ENCODE results near the gene PBX4. TPM values are rescaled to one million over a fixed set of nuclear protein-coding genes. Genes with fewer than 3 reads are reported as not detected.

The PBX4 gene
- total RNA-seq, 2 experiments from 2014 or later: 5.0 to 6.7 TPM

DNA sequence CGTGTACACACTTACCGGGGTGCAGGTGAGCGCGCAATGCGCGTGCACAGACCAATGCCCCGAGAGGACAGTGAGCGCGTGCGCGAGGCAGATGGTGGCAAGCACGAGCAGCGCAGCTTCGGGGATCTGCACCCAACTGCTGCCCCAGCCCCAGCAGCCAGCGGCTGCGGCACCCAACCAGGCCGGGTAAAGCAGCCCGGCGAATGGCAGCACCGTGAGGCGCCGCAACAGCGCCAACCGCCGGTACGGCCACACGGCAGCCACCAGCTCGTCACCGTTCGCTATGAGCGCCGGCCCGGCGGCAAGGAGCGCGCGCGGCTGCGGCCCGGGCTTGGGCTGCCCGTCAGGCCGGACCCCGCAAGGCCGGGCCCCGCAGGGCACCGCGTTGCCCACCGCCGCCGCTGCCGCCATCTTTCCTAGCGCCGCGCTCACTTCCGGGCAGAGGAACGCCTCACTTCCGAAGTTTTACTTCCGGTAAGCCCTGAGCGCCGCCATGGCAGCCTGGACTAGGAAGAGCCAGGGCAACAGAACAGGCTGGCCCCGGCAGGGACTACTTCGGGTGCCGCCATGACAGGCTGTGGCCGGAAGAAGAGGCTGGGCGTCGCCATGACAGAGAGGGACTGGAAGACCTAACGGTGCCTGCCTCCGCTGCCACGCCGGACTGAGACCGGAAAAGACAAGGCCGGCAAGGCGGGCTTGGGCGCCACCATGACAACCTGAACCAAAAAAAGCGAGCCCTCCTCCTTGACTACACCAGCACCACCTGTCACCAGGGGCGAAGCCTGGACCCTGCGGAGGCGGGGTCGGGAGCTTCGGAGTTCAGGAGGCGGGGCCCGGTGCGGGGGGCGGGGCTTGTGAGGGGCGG is 45.0 kb upstream of the PBX4 start, which contains the start of gene ATP13A1:
Gene ATP13A1, minus strand, starts transcription at position 421 of the 865 bp plus-strand sequence. Its CDS starts 10 bp downstream, at position 411.
- Histone ChIP-seq H3K36me3 (ENCODE audit: insufficient read depth, low read length) (peaks cover 25% of the 10 kb centered on the region), H3K27ac (ENCODE audit: low read depth, low read length, poor library complexity, severe bottlenecking) (peak within 1 kb of the TSS; percentile 88), H3K9me3 (ENCODE audit: low read length) (no peaks in the 10 kb centered on the region), H4K20me1 (ENCODE audit: insufficient read depth, low read length) (peaks cover 15% of the 10 kb centered on the region; the same call in 1 of the 2 replicates), H3K4me1 (ENCODE audit: insufficient read depth, low read length, poor library complexity, severe bottlenecking) (peaks cover 55% of the 10 kb centered on the region), H2AFZ (ENCODE audit: low read length) (peak within 1 kb of the TSS; percentile 59), H3K79me2 (ENCODE audit: insufficient read depth, low read depth, low read length) (peaks cover 34% of the 10 kb centered on the region), H3K9me2 (ENCODE audit: insufficient read depth, low read length) (no peaks in the 10 kb centered on the region), H3K4me3 (ENCODE audit: low read depth, low read length, poor library complexity, severe bottlenecking) (peak within 1 kb of the TSS; percentile 88), H3K4me2 (ENCODE audit: low read length) (peak within 1 kb of the TSS; percentile 82)
- DNase-seq (ENCODE audit: low spot score): peak; percentile 98
- intact Hi-C loops (cut with micrococcal nuclease; ENCODE audit: unreplicated experiment): loop anchor here (1.0 to 10.0 kb wide), 4 partner anchors 113 to 499 kb away; partner anchors contain the start of gene GATAD2A
- POLR2A ChIA-PET: interaction anchor here (0.5 to 1.2 kb wide), 3 partner anchors 65 to 294 kb away, joined by 3 to 5 read pairs (median 4); partner anchors contain the start of gene ZNF253
- CTCF ChIA-PET (ENCODE audit: unreplicated experiment): interaction anchor here (0.6 kb wide), 1 partner anchor 1842 kb away, joined by 5 read pairs; the partner anchor contains the start of gene ZNF429
- no TSS peak for BruUV-seq (replicated peaks)
- no peak for TF ChIP-seq EZH2phosphoT487 (IDR thresholded peaks at IDR 0.05; ENCODE audit: borderline replicate concordance, low read depth, low read length)
- TF ChIP-seq, protein P1, sequence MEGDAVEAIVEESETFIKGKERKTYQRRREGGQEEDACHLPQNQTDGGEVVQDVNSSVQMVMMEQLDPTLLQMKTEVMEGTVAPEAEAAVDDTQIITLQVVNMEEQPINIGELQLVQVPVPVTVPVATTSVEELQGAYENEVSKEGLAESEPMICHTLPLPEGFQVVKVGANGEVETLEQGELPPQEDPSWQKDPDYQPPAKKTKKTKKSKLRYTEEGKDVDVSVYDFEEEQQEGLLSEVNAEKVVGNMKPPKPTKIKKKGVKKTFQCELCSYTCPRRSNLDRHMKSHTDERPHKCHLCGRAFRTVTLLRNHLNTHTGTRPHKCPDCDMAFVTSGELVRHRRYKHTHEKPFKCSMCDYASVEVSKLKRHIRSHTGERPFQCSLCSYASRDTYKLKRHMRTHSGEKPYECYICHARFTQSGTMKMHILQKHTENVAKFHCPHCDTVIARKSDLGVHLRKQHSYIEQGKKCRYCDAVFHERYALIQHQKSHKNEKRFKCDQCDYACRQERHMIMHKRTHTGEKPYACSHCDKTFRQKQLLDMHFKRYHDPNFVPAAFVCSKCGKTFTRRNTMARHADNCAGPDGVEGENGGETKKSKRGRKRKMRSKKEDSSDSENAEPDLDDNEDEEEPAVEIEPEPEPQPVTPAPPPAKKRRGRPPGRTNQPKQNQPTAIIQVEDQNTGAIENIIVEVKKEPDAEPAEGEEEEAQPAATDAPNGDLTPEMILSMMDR (conservative IDR thresholded peaks at IDR 0.05; ENCODE audit: low read length): peak; percentile 49

DNA sequence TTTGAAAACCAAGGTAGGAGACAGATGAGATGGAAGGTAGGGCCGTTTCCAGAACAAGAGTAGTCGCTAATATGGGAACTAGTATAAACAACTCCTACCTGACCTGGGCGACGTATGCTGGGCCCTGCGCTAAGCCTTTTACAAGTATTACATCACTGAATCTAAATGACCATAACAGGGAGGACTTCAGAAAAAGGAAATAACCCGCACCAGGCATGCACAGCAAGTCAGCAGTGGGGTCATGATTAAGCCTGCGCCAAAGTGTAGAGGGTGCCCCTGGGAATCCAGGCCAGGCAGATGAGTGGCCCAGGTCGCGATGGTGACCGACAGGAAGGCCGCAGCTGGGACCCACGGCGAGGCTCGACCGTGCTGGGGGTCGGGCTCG is 44.4 kb upstream of the PBX4 start:
- no peak overlapping the region; the same call in 1 of the 2 replicates for H2AFZ ChIP-seq (ENCODE audit: low read length)
- peak overlapping the region; percentile 88 for H3K4me3 ChIP-seq (ENCODE audit: low read depth, low read length, poor library complexity, severe bottlenecking)
- peaks cover 53% of the 10 kb centered on the region for H3K4me1 ChIP-seq (ENCODE audit: insufficient read depth, low read length, poor library complexity, severe bottlenecking)
- POLR2A ChIA-PET: interaction anchor here (1.2 kb wide), 1 partner anchor 203 kb away, joined by 5 read pairs; the partner anchor contains the start of gene ZNF253
- no peak for DNase-seq (ENCODE audit: low spot score)
- no peak for TF ChIP-seq EZH2phosphoT487 (IDR thresholded peaks at IDR 0.05; ENCODE audit: borderline replicate concordance, low read depth, low read length)
- TF ChIP-seq, protein P1 (conservative IDR thresholded peaks at IDR 0.05; ENCODE audit: low read length): no peak
- H3K36me3 ChIP-seq (ENCODE audit: insufficient read depth, low read length): peaks cover 32% of the 10 kb centered on the region
- H3K27ac ChIP-seq (ENCODE audit: low read depth, low read length, poor library complexity, severe bottlenecking): peak overlapping the region; percentile 88
- H3K79me2 ChIP-seq (ENCODE audit: insufficient read depth, low read depth, low read length): peaks cover 34% of the 10 kb centered on the region
- H3K9me2 ChIP-seq (ENCODE audit: insufficient read depth, low read length): no peaks in the 10 kb centered on the region
- H3K4me2 ChIP-seq (ENCODE audit: low read length): peak overlapping the region; percentile 82
- H3K9me3 ChIP-seq (ENCODE audit: low read length): no peaks in the 10 kb centered on the region
- BruUV-seq (replicated peaks): no TSS peak
- CTCF ChIA-PET (ENCODE audit: unreplicated experiment): no interaction called here
- intact Hi-C loops (cut with micrococcal nuclease; ENCODE audit: unreplicated experiment): loop anchor here (1.0 to 10.0 kb wide), 4 partner anchors 113 to 498 kb away; partner anchors contain the start of gene GATAD2A
- H4K20me1 ChIP-seq (ENCODE audit: insufficient read depth, low read length): peaks cover 15% of the 10 kb centered on the region; the same call in 1 of the 2 replicates
